Measurements from ENCODE around the gene KLF9. TPM values are rescaled to one million over a fixed set of nuclear protein-coding genes. Genes with fewer than 3 reads are reported as not detected.

KLF9 gene
- total and polyA plus RNA-seq, 9 of the 15 experiments (the other 6 are each of a cell fraction or from before 2014, with no cell fraction given): 3.3 to 11.9 (median 6.9) TPM

DNA sequence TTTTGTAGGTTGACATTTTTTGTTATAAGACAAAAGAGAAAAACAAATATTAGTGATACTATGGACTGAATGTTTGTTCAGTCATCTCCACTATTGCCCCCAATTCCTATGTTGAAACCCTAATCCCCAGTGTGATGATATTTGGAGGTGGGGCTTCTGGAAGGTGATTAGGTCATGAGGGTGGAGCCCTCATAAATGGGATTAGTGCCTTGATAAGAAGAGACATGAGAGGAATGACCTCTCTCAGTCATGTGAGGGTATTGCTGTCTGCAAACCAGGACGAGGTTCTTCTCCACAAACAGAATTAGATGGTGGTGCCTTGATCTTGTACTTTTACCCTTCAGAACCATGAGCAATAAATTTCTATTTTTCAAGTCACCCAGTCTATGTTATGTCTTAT lies 34.5 kb upstream of the KLF9 start:
- Histone ChIP-seq H3K9ac (ENCODE audit: insufficient read depth in 1 of 2, low read depth in 2 of 2, low read length in 2 of 2) (no peak overlapping the region), H3K4me3 (no peak overlapping the region), H3K36me3 (ENCODE audit: control insufficient read depth, insufficient read depth, low read length) (no peaks in the 10 kb centered on the region), H3K4me2 (ENCODE audit: insufficient read depth, low read length) (no peak overlapping the region), H3K9me3 (replicated peaks; ENCODE audit: control insufficient read depth, insufficient read depth, low read depth, low read length) (no peaks in the 10 kb centered on the region), H3K27me3 (ENCODE audit: control insufficient read depth in 2 of 2, insufficient read depth in 2 of 2, low read length in 2 of 2) (no peaks in the 10 kb centered on the region), H2AFZ (ENCODE audit: low read depth, low read length) (0 out of 2 replicates have a peak overlapping the region, but pooled peaks have one; percentile 33), H3K4me1 (replicated peaks in 1 of 2; ENCODE audit: control insufficient read depth in 2 of 2, insufficient read depth in 2 of 2, low read length in 2 of 2) (no peaks in the 10 kb centered on the region; a peak in 3 of 5 replicates), H3K79me2 (ENCODE audit: control insufficient read depth, insufficient read depth, low read length) (no peaks in the 10 kb centered on the region), H3K9me1 (ENCODE audit: control insufficient read depth, insufficient read depth, low read length) (no peaks in the 10 kb centered on the region), H4K20me1 (replicated peaks; ENCODE audit: control insufficient read depth, insufficient read depth, low read length) (no peaks in the 10 kb centered on the region), H3K27ac (ENCODE audit: extremely low read depth, low read depth, low read length) (no peak overlapping the region)
- in situ Hi-C loops (cut with MboI): no loop called here
- CTCF ChIA-PET (ENCODE audit: low intra/inter-chr PET ratio): no interaction called here
- POLR2A ChIA-PET: no interaction called here
- FAIRE-seq: no peak
- ATAC-seq: no peak
- no peak for DNase-seq (ENCODE audit: extremely low read depth in 1 of 4, low spot score in 3 of 4)
- 15% methylated on average over 1 of the region's 1 CpG for WGBS (ENCODE audit: insufficient coverage, low coverage, missing lambda C conversion rate)
- intact Hi-C loops (cut with micrococcal nuclease): no loop called here
- no TSS peak for BruUV-seq (replicated peaks)
- TF ChIP-seq BHLHE40 (IDR thresholded peaks at IDR 0.05; ENCODE audit: low read length): no peak
- TF ChIP-seq ZNF551 (CRISPR knock-in tag; IDR thresholded peaks at IDR 0.05): no peak
- TF ChIP-seq ZNF77 (CRISPR knock-in tag; IDR thresholded peaks at IDR 0.05): no peak
- no peak for TF ChIP-seq EWSR1 (IDR thresholded peaks at IDR 0.05; ENCODE audit: borderline replicate concordance, low read depth, partially characterized antibody)
- TF ChIP-seq ZNF583 (CRISPR knock-in tag; IDR thresholded peaks at IDR 0.05): no peak
- TF ChIP-seq, protein P1, sequence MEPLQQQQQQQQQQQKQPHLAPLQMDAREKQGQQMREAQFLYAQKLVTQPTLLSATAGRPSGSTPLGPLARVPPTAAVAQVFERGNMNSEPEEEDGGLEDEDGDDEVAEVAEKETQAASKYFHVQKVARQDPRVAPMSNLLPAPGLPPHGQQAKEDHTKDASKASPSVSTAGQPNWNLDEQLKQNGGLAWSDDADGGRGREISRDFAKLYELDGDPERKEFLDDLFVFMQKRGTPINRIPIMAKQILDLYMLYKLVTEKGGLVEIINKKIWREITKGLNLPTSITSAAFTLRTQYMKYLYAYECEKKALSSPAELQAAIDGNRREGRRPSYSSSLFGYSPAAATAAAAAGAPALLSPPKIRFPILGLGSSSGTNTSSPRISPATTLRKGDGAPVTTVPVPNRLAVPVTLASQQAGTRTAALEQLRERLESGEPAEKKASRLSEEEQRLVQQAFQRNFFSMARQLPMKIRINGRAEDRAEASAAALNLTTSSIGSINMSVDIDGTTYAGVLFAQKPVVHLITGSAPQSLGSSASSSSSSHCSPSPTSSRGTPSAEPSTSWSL (CRISPR knock-in tag; IDR thresholded peaks at IDR 0.05; ENCODE audit: borderline replicate concordance): no peak
- TF ChIP-seq, protein P2, sequence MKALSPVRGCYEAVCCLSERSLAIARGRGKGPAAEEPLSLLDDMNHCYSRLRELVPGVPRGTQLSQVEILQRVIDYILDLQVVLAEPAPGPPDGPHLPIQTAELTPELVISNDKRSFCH (CRISPR knock-in tag; IDR thresholded peaks at IDR 0.05): no peak
- TF ChIP-seq, protein P2 (tag; IDR thresholded peaks at IDR 0.05): no peak
- TF ChIP-seq, protein P3, sequence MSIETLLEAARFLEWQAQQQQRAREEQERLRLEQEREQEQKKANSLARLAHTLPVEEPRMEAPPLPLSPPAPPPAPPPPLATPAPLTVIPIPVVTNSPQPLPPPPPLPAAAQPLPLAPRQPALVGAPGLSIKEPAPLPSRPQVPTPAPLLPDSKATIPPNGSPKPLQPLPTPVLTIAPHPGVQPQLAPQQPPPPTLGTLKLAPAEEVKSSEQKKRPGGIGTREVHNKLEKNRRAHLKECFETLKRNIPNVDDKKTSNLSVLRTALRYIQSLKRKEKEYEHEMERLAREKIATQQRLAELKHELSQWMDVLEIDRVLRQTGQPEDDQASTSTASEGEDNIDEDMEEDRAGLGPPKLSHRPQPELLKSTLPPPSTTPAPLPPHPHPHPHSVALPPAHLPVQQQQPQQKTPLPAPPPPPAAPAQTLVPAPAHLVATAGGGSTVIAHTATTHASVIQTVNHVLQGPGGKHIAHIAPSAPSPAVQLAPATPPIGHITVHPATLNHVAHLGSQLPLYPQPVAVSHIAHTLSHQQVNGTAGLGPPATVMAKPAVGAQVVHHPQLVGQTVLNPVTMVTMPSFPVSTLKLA (conservative IDR thresholded peaks at IDR 0.05): no peak
- TF ChIP-seq, protein P4, sequence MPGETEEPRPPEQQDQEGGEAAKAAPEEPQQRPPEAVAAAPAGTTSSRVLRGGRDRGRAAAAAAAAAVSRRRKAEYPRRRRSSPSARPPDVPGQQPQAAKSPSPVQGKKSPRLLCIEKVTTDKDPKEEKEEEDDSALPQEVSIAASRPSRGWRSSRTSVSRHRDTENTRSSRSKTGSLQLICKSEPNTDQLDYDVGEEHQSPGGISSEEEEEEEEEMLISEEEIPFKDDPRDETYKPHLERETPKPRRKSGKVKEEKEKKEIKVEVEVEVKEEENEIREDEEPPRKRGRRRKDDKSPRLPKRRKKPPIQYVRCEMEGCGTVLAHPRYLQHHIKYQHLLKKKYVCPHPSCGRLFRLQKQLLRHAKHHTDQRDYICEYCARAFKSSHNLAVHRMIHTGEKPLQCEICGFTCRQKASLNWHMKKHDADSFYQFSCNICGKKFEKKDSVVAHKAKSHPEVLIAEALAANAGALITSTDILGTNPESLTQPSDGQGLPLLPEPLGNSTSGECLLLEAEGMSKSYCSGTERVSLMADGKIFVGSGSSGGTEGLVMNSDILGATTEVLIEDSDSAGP (CRISPR knock-in tag; IDR thresholded peaks at IDR 0.05): no peak
- TF ChIP-seq ZNF354B (CRISPR knock-in tag; IDR thresholded peaks at IDR 0.05): no peak
- TF ChIP-seq, protein P5, sequence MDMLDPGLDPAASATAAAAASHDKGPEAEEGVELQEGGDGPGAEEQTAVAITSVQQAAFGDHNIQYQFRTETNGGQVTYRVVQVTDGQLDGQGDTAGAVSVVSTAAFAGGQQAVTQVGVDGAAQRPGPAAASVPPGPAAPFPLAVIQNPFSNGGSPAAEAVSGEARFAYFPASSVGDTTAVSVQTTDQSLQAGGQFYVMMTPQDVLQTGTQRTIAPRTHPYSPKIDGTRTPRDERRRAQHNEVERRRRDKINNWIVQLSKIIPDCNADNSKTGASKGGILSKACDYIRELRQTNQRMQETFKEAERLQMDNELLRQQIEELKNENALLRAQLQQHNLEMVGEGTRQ (CRISPR knock-in tag; IDR thresholded peaks at IDR 0.05): no peak
- TF ChIP-seq, protein P6, sequence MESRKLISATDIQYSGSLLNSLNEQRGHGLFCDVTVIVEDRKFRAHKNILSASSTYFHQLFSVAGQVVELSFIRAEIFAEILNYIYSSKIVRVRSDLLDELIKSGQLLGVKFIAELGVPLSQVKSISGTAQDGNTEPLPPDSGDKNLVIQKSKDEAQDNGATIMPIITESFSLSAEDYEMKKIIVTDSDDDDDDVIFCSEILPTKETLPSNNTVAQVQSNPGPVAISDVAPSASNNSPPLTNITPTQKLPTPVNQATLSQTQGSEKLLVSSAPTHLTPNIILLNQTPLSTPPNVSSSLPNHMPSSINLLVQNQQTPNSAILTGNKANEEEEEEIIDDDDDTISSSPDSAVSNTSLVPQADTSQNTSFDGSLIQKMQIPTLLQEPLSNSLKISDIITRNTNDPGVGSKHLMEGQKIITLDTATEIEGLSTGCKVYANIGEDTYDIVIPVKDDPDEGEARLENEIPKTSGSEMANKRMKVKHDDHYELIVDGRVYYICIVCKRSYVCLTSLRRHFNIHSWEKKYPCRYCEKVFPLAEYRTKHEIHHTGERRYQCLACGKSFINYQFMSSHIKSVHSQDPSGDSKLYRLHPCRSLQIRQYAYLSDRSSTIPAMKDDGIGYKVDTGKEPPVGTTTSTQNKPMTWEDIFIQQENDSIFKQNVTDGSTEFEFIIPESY (CRISPR knock-in tag; IDR thresholded peaks at IDR 0.05): no peak
- TF ChIP-seq GATA2 (CRISPR knock-in tag; IDR thresholded peaks at IDR 0.05): no peak
